HEK293T (cell line): ENCODE results near the gene ATF6B.

Experiments
- ARNT ChIP-seq: fragments of 450-650 bp; IDR thresholded peaks from 2 replicates; pipeline ENCODE4 v1.6.1; 2017; ENCODE audit warnings: mild to moderate bottlenecking
- CTBP1 ChIP-seq: fragments of 450-650 bp; IDR thresholded peaks from 2 replicates; pipeline ENCODE4 v1.6.1; 2016; ENCODE audit warnings: borderline replicate concordance
- L3MBTL2 ChIP-seq: fragments of 450-650 bp; conservative IDR thresholded peaks from 2 replicates; pipeline ENCODE4 v1.6.1; 2016; ENCODE audit warnings: mild to moderate bottlenecking
- NFRKB ChIP-seq: fragments of 450-650 bp; IDR thresholded peaks from 2 replicates; pipeline ENCODE4 v1.6.1; 2016; ENCODE audit warnings: mild to moderate bottlenecking, moderate library complexity
- SP1 ChIP-seq: fragments of 450-650 bp; IDR thresholded peaks from 2 replicates; pipeline ENCODE4 v1.6.1; 2017
- SUZ12 ChIP-seq: fragments of 450-650 bp; IDR thresholded peaks from 2 replicates; pipeline ENCODE4 v1.6.1; 2016; ENCODE audit warnings: mild to moderate bottlenecking
- TARDBP ChIP-seq: fragments of 450-650 bp; IDR thresholded peaks from 2 replicates; pipeline ENCODE4 v1.6.1; 2016

DNA sequence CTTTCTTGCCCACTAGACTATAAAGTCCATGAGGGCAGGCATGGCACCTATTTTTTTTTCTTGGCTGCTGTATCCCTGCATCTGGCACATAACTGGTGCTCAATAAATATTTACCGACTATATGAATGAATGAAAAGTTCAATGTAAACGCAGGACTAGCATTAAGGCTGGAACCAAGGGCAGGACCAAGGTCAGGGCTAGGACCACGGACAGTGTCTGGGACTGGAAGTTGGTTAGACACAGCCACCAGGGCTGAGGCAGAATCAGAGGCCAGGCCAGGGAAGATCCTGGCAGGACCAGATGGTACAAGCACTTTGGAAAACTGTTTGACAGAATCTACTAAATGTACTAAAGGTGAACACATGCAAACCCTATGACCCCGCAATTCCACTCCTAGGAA, 22.6 kb downstream of the ATF6B start:
- TF ChIP-seq ARNT (no peak), TARDBP (no peak), SP1 (no peak), CTBP1 (no peak), SUZ12 (no peak), L3MBTL2 (no peak), NFRKB (no peak)
